Right lobe of liver (tissue), 4 donors: ENCODE results near the gene CYREN.

Experiments
- CTCF ChIP-seq, 4 donors: fragments of 200-600 bp in 3 of 4; fragments of 450-650 bp in 1 of 4; IDR thresholded peaks; one replicate each; pipeline versions ENCODE4 v1.5.1 to v1.8.0; 2016 to 2022; ENCODE audit warnings: antibody characterized with exemption in 4 of 4, mild to moderate bottlenecking in 2 of 4
- POLR2A ChIP-seq: fragments of 450-650 bp; IDR thresholded peaks from one replicate; pipeline ENCODE4 v1.6.1; 2017; ENCODE audit warnings: antibody characterized with exemption, mild to moderate bottlenecking
- donor health status: DM: no; HTN: no; CAD: no.
- donor health status: DM: no; HTN: no; CAD: no.
- donor health status: DM: no; HTN: yes; CAD: no.

DNA sequence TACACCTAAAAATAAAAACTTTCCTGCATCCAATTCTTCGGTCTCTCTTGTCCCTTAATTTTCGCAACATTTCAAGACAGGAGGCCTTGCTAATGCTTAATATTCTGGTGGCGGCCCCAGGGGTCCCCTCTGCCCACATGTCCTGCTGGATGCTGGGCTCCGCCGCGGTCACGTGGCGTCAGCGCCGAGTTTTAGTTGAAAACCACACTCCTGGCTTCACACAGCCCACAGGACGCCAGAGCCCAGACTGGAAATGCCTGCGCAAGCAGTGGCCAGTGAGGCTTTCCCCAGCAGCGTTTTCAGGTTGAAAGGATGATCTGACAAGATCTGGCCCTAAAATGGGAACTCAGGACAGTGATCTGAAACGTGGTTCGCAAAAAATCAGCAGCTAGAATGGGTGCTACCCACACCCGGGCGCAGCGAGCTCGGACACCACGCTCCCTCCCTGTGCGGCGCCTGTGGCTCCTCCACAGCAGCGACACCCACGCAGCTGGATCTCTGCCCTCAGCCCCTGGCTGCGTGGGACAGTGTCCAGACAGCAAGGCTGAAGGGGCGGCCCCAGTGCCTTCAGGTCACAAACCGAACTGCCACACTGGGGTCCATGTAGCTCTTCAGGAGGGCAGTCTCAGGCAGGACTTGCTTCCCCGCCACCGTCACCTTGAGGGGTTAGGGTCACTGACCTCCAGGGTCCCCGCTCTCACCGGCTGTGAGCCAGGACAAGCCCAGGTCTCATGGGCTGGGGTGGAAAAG, 11.6 kb upstream of the CYREN start:
- no peak for TF ChIP-seq CTCF (IDR thresholded peaks at IDR 0.05)
- no peak for TF ChIP-seq POLR2A
